ENCODE results near the gene FRMD5. TPM values are rescaled to one million over a fixed set of nuclear protein-coding genes. Genes with fewer than 3 reads are reported as not detected.

The FRMD5 gene
- total and polyA plus RNA-seq, 5 donors: 20.8 to 88.6 (median 44.6) TPM

DNA sequence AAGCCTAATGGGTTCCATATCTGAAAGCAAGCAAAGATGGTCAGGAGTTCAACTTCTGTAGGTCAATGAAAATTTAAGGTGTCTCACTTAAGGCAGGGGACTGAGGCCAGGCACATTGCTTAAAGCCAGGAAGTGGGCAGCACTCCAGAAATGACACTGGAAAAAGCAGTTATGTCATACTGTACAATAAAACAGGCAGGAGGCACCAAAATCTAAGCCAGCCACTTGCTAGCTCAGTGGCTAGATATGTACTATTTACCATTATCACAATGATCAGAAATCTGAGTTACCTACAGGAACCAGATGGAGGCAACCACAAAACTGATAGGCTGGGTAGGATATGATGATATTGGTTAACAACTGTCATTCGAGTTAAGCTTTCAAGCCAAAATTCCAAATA, 57.3 kb downstream of the FRMD5 start:
- H3K27ac ChIP-seq (ENCODE audit: low read length): no peak overlapping the region
- no peak overlapping the region for H3K4me3 ChIP-seq (ENCODE audit: low read length)
- intact Hi-C loops (cut with DNase I): no loop called here
- H3K4me1 ChIP-seq (ENCODE audit: control insufficient read depth, insufficient read depth, low read length): no peaks in the 10 kb centered on the region
- H3K27me3 ChIP-seq (ENCODE audit: control insufficient read depth, insufficient read depth): no peaks in the 10 kb centered on the region
- 54% methylated on average over 1 of the region's 1 CpG for WGBS
- ATAC-seq: no peak
- no peaks in the 10 kb centered on the region for H3K9me3 ChIP-seq (ENCODE audit: control insufficient read depth, low read length)
- no peak for DNase-seq

DNA sequence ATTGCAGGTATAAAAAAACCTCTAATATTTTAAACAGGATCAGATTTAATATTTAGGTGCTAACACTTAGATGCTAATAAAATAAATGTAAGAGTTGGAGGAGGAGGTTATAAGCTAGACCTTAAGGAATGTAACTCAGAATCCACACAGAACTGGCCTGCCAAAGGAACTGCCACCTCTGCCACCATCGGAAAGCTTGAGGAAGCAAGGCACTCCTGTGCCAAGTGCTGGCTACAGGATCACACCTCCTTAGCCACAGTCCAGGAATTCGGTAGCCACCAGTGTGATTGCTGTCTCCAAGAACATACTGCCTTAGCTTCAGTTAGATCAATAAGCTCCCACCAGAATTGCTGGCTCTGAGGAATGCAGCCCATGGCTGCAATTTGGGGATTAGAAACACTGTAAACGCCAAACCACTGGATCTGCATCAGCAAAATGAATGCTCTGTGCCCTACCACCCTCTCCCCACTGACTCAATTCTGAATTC, 58.0 kb downstream of the FRMD5 start:
- H3K27ac ChIP-seq (ENCODE audit: low read length): no peak overlapping the region

DNA sequence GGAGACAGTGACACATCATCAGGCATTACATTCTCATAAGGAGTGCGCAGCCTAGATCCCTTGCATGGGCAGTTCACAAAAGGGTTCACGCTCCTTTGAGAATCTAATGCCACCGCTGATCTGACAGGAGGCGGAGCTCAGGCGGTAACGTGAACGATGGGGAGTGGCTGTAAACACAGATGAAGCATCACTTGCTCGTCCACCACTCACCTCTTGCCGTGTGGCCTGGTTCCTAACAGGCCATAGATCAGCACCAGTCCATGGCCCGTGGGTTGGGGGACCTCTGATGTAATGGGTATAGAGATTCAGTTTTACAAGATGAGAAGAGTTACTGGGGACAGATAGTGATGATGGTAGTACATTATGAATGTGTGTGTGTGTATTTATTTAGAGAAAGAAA, 63.0 kb downstream of the FRMD5 start:
- Histone ChIP-seq H3K9me3 (ENCODE audit: control insufficient read depth, low read length) (no peaks in the 10 kb centered on the region), H3K4me1 (ENCODE audit: control insufficient read depth, insufficient read depth, low read length) (no peaks in the 10 kb centered on the region), H3K27ac (ENCODE audit: low read length) (no peak overlapping the region), H3K27me3 (ENCODE audit: control insufficient read depth, insufficient read depth) (no peaks in the 10 kb centered on the region), H3K4me3 (ENCODE audit: low read length) (no peak overlapping the region)
- WGBS: 92% methylated on average over 10 of the region's 10 CpGs
- intact Hi-C loops (cut with DNase I): no loop called here
- ATAC-seq: no peak
- DNase-seq: no peak

More for the DNA sequence above, 58.0 kb downstream of the FRMD5 start:
- H3K27me3 ChIP-seq (ENCODE audit: control insufficient read depth, insufficient read depth): no peaks in the 10 kb centered on the region
- DNase-seq: no peak
- H3K4me1 ChIP-seq (ENCODE audit: control insufficient read depth, insufficient read depth, low read length): no peaks in the 10 kb centered on the region
- intact Hi-C loops (cut with DNase I): no loop called here
- WGBS: 67% methylated on average over 3 of the region's 3 CpGs
- ATAC-seq: no peak
- no peaks in the 10 kb centered on the region for H3K9me3 ChIP-seq (ENCODE audit: control insufficient read depth, low read length)
- no peak overlapping the region for H3K4me3 ChIP-seq (ENCODE audit: low read length)

DNA sequence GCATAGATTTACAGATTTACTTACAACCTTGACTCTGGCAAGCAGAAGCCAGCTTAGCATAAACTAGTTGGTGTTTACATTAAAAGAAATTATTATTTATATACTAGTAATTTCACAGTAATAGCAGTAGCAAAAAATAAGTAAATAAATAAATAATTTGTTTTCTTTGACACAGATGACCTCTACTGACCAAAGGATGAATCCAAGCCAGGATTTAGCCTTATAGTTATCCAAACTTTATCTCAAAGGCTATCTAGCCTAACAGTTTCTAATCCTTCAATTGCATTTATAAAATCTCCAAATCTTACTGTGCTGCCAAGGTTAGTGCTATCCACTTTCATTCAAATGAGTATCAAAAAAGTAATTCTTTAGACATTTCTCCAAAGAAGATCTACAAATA, 64.3 kb downstream of the FRMD5 start:
- no peak overlapping the region for H3K4me3 ChIP-seq (ENCODE audit: low read length)
- H3K27me3 ChIP-seq (ENCODE audit: control insufficient read depth, insufficient read depth): no peaks in the 10 kb centered on the region
- intact Hi-C loops (cut with DNase I): no loop called here
- DNase-seq: no peak
- H3K4me1 ChIP-seq (ENCODE audit: control insufficient read depth, insufficient read depth, low read length): no peaks in the 10 kb centered on the region
- H3K9me3 ChIP-seq (ENCODE audit: control insufficient read depth, low read length): no peaks in the 10 kb centered on the region
- no peak for ATAC-seq
- H3K27ac ChIP-seq (ENCODE audit: low read length): no peak overlapping the region

DNA sequence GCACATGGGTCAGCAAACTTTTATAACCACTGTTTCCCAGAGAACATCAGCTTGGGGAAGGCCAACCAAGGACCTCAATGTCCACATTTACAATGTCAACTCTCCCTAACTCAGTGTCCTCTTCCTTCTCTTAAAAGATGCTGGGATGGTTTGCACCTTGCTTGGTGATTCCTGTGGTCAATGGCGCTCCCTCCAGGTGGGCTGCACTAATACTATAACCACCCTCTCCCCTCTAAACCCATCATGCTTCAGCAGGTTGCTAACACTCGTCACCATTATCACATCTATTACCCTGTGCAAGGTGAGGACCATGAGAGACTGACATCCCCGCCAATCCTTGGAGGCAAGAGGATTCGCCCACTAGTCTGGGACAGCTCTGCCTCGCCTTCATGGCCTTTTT, 65.2 kb downstream of the FRMD5 start:
- H3K27me3 ChIP-seq (ENCODE audit: control insufficient read depth, insufficient read depth): no peaks in the 10 kb centered on the region
- no peaks in the 10 kb centered on the region for H3K9me3 ChIP-seq (ENCODE audit: control insufficient read depth, low read length)
- DNase-seq (no peak), ATAC-seq (no peak)
- no peak overlapping the region for H3K4me3 ChIP-seq (ENCODE audit: low read length)
- H3K4me1 ChIP-seq (ENCODE audit: control insufficient read depth, insufficient read depth, low read length): no peaks in the 10 kb centered on the region
- WGBS: 81% methylated on average over 5 of the region's 5 CpGs
- no peak overlapping the region for H3K27ac ChIP-seq (ENCODE audit: low read length)
- intact Hi-C loops (cut with DNase I): no loop called here

DNA sequence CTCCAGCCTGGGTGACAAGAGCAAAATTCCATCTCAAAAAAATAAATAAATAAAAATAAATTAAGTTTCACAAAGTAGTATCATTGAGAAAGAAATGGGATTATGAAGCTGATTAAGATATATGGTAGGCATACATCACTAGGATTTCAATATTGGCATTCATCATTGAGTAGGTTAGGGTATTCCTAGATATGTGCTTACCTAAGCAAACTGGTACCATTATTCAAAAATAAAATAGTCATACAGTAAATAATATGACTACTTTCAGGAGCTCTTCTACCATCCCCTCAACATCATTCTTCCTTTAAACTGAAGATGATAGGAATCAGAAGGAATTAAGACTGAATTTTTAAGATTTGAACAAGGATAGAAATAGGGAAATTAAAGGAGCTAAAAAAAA, 66.6 kb downstream of the FRMD5 start:
- no peaks in the 10 kb centered on the region for H3K9me3 ChIP-seq (ENCODE audit: control insufficient read depth, low read length)
- ATAC-seq (no peak), DNase-seq (no peak)
- no peak overlapping the region for H3K27ac ChIP-seq (ENCODE audit: low read length)
- intact Hi-C loops (cut with DNase I): no loop called here
- H3K4me1 ChIP-seq (ENCODE audit: control insufficient read depth, insufficient read depth, low read length): no peaks in the 10 kb centered on the region
- no peaks in the 10 kb centered on the region for H3K27me3 ChIP-seq (ENCODE audit: control insufficient read depth, insufficient read depth)
- H3K4me3 ChIP-seq (ENCODE audit: low read length): no peak overlapping the region

DNA sequence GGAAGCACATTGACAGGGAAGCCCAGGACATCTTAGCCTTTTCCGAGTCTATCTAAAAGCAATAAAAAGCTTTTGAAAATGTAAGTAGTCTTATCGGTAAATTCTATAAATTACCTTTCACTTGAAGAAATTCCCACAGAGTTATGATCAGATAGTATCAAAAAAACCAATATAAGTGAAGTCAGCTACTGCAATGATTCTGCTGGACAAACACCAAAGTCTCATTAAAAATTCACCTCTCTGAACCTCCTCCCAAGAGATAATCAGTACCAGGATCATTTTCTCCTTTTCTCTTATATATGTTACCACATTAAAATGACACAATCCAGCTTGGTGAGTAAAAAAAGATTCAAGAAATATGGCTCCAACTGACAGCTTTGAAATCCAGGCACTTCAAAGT, 69.2 kb downstream of the FRMD5 start:
- no peak overlapping the region for H3K4me3 ChIP-seq (ENCODE audit: low read length)
- DNase-seq (no peak), ATAC-seq (no peak)
- 92% methylated on average over 2 of the region's 2 CpGs for WGBS
- no peak overlapping the region for H3K27ac ChIP-seq (ENCODE audit: low read length)
- H3K4me1 ChIP-seq (ENCODE audit: control insufficient read depth, insufficient read depth, low read length): no peaks in the 10 kb centered on the region
- no peaks in the 10 kb centered on the region for H3K27me3 ChIP-seq (ENCODE audit: control insufficient read depth, insufficient read depth)
- intact Hi-C loops (cut with DNase I): no loop called here
- H3K9me3 ChIP-seq (ENCODE audit: control insufficient read depth, low read length): no peaks in the 10 kb centered on the region

DNA sequence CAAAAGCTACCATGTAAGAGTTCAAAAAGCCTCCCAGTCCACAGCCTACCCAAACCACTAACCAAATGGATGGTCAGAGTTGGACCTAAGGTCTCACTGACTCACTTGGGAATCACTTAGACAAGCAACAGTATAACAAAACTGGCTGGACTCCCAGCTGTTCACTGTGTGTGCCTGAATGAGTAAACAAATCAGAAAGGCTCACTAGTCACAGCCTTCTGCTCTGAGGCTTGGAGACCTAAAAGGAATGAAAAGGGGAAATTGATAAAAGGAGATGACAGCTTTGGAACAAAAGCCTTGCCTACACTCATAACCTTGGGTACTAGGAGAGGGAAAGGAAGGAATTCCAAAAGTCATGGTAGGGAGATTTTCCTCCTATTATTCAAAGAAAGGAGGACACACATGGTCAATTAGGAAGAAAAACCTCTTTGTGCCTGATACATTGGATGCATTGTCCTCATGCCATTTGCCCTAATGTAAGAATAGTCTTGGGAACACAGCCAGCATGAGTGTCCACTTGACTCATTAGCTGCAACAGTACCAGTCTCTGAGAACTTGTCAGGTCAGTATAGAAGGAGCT, 92.3 kb downstream of the FRMD5 start:
- no peaks in the 10 kb centered on the region for H3K9me3 ChIP-seq (ENCODE audit: control insufficient read depth, low read length)
- ATAC-seq: peak; percentile 80 to 87
- H3K4me3 ChIP-seq (ENCODE audit: low read length): no peak overlapping the region
- no peak overlapping the region for H3K27ac ChIP-seq (ENCODE audit: low read length)
- H3K27me3 ChIP-seq (ENCODE audit: control insufficient read depth, insufficient read depth): no peaks in the 10 kb centered on the region
- no peaks in the 10 kb centered on the region for H3K4me1 ChIP-seq (ENCODE audit: control insufficient read depth, insufficient read depth, low read length)
- peak in 1 of 3 donors; percentile 27 for DNase-seq
- intact Hi-C loops (cut with DNase I): no loop called here

DNA sequence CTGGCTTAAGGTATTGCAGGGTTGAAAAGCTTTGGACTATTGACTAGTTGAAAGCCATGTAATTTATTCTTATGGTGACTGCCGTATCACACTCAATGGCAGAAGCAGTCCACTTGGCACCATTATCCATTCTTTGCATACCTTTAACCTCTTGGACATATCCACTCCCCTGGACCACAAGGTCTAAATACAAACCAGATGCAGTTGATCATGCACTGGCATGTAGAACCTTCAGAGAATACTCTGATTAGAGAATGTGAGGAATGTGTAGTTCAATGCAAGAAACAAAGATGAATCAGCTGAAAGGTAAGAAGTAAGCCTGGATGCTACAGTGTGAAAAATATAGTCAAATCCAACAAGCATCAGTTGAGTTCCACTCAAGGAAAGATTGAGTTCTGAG, 93.1 kb downstream of the FRMD5 start:
- WGBS: 74% methylated on average over 1 of the region's 1 CpG
- intact Hi-C loops (cut with DNase I): no loop called here
- no peak for ATAC-seq

DNA sequence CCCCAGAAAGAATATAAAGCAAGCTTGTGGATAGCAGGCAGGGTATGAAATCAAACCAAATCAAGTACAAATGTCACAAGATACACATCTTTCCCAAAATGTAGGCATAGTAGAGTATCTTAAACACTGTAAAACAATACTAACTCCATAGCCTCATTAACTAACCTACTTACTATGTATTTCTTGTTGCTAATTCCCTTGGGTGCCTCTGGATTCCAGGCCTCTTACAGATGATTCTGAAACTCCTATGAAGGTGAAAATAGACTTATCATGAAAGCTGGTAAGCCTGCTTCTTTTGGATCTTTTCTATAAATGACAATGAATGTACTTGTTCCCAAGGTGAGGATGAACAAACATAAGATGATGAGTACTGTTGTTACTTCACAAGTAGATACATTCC, 93.8 kb downstream of the FRMD5 start:
- DNase-seq: no peak
- Histone ChIP-seq H3K27ac (ENCODE audit: low read length) (no peak overlapping the region), H3K4me3 (ENCODE audit: low read length) (no peak overlapping the region), H3K27me3 (ENCODE audit: control insufficient read depth, insufficient read depth) (no peaks in the 10 kb centered on the region), H3K4me1 (ENCODE audit: control insufficient read depth, insufficient read depth, low read length) (no peaks in the 10 kb centered on the region), H3K9me3 (ENCODE audit: control insufficient read depth, low read length) (no peaks in the 10 kb centered on the region)
- intact Hi-C loops (cut with DNase I): no loop called here
- no peak for ATAC-seq

More for the DNA sequence above, 93.1 kb downstream of the FRMD5 start:
- no peaks in the 10 kb centered on the region for H3K4me1 ChIP-seq (ENCODE audit: control insufficient read depth, insufficient read depth, low read length)
- H3K9me3 ChIP-seq (ENCODE audit: control insufficient read depth, low read length): no peaks in the 10 kb centered on the region
- DNase-seq: no peak
- H3K4me3 ChIP-seq (ENCODE audit: low read length): no peak overlapping the region
- H3K27ac ChIP-seq (ENCODE audit: low read length): no peak overlapping the region
- H3K27me3 ChIP-seq (ENCODE audit: control insufficient read depth, insufficient read depth): no peaks in the 10 kb centered on the region

DNA sequence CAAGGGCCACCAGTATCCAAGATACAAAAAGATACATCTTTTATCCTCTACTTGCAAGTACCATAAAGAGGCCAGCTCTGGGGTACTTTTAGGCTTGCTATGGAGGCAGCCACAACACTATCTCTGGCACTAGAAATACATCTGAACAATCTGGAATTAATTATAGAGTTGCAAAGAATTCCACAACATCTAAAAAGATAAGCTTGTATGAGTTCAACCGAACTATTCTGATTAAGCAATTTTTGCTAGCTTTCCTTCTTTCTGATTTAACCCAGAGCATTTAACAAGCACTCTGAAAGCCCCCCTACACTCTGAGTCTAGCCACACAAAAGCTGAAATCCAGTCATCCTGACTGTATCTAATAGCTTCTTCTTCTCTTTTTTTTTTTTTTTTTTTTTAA, 95.4 kb downstream of the FRMD5 start:
- Histone ChIP-seq H3K27me3 (ENCODE audit: control insufficient read depth, insufficient read depth) (no peaks in the 10 kb centered on the region), H3K9me3 (ENCODE audit: control insufficient read depth, low read length) (no peaks in the 10 kb centered on the region), H3K4me1 (ENCODE audit: control insufficient read depth, insufficient read depth, low read length) (no peaks in the 10 kb centered on the region), H3K4me3 (ENCODE audit: low read length) (no peak overlapping the region), H3K27ac (ENCODE audit: low read length) (no peak overlapping the region)
- WGBS: 30% methylated on average over 1 of the region's 1 CpG
- no peak for DNase-seq
- ATAC-seq: peak in 1 of 2 donors; percentile 16
- intact Hi-C loops (cut with DNase I): no loop called here

DNA sequence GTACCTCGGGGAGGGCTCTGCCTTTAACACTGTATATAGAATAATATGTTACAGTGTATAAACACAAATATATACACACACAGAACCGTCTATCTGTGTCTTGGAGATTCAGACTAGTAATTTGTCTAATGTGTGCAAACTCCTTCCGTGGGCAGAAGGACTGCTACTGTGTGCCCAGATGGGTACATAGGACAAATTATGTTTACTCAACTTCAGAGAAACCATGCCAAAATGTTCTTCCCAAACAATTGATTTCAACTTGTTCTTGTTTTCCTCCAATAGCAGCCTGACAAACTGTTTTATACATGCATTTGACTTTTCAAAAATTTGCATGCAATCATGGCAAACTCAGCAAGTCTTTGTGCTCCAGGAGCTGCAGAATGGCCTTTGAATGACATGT, 97.5 kb downstream of the FRMD5 start:
- H3K27ac ChIP-seq (ENCODE audit: low read length): no peak overlapping the region
- no peak overlapping the region for H3K4me3 ChIP-seq (ENCODE audit: low read length)
- no peaks in the 10 kb centered on the region for H3K4me1 ChIP-seq (ENCODE audit: control insufficient read depth, insufficient read depth, low read length)
- DNase-seq (no peak), ATAC-seq (no peak)
- H3K9me3 ChIP-seq (ENCODE audit: control insufficient read depth, low read length): no peaks in the 10 kb centered on the region
- H3K27me3 ChIP-seq (ENCODE audit: control insufficient read depth, insufficient read depth): no peaks in the 10 kb centered on the region
- intact Hi-C loops (cut with DNase I): no loop called here
- 41% methylated on average over 3 of the region's 3 CpGs for WGBS

Measured in right cardiac atrium (tissue), 5 donors.